GM21786 (cell line): ENCODE data around the gene THAP4.
"Not testable (repeated sequence)": the region's sequence is repeated elsewhere in the genome, so short reads cannot be mapped to it uniquely, and the experiment has no call there.

Source experiments
- ATAC-seq: cut with Tn5 transposase; IDR thresholded peaks from one replicate; pipeline ENCODE4 v1.9.1; 2021; ENCODE audit not compliant: unreplicated experiment

Gene THAP4

DNA sequence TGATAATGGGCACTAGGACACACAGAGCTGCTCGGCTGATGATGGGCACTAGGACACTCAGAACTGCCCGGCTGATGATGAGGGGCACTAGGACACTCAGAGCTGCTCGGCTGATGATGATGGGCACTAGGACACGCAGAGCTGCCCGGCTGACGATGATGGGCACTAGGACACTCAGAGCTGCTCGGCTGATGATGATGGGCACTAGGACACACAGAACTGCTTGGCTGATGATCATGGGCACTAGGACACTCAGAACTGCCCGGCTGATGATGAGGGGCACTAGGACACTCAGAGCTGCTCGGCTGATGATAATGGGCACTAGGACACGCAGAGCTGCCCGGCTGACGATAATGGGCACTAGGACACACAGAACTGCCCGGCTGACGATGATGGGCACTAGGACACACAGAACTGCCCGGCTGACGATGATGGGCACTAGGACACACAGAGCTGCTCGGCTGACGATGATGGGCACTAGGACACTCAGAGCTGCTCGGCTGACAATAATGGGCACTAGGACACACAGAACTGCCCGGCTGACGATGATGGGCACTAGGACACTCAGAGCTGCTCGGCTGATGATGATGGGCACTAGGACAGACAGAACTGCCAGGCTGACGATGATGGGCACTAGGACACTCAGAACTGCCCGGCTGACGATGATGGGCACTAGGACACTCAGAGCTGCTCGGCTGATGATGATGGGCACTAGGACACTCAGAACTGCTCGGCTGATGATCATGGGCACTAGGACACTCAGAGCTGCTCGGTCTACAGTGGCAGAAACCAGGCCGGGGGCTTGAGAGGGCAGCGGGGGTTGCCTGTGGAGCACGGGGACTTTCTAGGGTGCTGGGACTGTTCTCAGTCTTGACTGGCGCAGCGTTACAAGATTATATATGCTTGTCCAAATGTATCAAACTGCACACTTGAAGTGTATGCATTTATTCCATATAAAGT lies 46.2 kb downstream of the THAP4 start:
- ATAC-seq: not testable (repeated sequence)

DNA sequence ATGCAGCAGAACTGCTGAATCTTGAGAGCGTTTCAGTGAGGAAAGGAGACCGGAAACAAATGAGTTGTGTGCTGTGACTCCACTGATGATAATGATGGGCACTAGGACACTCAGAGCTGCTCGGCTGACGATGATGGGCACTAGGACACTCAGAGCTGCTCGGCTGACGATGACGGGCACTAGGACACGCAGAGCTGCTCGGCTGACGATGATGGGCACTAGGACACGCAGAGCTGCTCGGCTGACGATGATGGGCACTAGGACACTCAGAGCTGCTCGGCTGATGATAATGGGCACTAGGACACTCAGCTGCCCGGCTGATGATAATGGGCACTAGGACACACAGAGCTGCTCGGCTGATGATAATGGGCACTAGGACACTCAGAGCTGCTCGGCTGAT lies 47.1 kb downstream of the THAP4 start:
- ATAC-seq: not testable (repeated sequence)

DNA sequence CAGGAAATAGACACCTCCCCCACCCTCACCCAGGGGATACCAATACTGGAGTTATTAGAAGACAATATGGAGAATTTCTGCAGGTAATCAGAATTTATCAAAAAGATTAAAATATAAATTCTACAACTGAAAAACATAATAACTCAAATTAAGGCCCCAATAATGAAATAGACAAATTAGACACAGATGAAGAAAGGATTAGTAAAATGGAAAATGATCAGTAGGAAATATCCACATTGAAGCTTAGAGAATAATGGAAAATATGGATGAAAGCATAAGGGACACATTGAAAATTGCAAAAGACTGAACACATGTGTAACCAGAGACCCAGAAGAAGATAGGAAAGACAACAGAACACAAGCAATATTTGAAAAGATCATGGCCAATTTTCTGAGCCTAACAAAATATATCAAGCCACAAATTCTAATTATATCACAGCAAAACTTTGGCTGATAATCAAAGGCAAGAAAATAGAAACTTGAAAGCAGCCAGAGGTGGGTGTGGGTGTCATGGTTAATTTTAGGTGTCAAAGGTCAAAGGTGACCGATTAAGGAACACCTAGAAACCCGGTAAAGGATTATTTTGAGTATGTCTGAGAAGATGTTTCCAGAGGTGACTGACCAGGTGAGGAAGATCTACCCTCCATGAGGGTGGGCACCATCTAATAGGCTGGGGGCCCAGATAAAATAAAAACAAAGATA lies 50.2 kb downstream of the THAP4 start:
- no peak for ATAC-seq

DNA sequence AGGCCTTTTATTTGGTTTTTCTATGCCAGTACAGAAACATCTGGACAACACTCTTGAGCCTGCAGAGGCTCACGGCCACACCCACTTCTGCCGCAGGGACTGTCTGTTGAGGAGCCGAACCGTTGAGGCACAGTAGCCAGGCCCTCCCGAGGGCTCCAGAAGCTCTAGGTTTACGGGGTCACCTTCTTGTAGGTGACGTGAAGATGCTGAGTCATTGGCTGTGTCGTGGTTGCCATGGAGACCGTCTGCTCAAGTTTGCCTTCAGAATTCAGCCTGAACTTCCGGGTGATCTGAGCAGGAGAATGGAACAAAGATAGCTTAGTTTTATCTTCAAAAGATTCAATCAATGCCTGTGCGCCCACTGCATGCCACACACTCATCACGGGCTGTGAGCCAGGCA lies 52.5 kb downstream of the THAP4 start:
- no peak for ATAC-seq

DNA sequence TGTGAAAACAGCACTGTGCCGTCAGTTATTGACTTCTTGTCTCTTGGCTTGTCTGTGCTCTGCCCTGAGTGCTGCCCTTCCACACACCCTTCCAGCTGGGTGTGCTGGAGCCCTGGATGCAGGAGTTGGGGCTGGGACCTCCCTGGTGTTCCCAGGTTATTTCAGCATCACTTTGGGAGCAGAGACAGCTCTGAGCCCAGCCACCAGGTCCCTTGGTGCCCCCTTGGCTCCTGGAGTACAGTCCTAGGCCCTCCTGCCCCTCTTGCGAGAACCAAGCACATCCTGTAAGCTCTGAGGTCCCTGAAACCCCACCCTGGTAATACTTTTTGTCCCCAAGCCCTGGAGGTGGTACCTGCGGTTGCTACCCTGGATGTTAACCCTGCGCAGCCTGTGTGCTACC lies 54.2 kb downstream of the THAP4 start:
- ATAC-seq: no peak

DNA sequence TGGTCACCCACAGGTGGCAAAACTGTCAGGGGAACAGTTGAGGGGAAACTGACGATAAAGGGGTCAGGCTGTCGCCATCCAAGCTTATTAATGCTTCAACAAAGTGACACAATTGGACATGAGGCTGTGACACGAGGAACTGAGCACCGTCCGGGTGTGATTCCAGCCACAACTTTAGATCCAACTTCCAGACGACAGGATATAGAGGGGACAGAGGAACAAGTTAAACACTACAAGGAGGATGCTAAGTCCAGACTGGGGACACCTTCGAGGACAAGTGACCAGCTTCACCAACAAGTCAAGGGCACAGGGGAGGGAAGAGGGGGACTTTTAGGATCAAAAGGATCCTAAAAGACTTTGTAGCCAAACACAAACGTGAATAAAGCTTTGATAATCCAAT lies 54.6 kb downstream of the THAP4 start:
- ATAC-seq: no peak

DNA sequence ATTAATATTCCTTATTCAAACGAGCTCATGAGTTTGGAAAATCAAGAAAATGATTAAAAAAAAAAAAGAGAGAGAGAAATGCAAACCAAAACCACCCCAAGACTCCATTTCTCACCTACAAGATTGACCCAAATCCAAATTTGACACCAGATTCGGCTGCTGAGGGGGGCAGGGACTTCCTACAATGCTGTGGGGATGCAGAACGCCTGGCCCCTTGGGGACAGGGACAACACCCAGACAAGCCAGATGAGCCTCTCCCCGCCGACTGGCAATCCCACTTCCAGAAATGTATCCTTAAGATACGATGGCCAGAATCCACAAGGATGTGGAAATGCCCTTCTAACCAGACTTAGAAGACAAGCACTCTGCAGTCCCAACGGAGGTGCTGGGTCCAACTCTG lies 57.7 kb downstream of the THAP4 start:
- ATAC-seq: no peak

DNA sequence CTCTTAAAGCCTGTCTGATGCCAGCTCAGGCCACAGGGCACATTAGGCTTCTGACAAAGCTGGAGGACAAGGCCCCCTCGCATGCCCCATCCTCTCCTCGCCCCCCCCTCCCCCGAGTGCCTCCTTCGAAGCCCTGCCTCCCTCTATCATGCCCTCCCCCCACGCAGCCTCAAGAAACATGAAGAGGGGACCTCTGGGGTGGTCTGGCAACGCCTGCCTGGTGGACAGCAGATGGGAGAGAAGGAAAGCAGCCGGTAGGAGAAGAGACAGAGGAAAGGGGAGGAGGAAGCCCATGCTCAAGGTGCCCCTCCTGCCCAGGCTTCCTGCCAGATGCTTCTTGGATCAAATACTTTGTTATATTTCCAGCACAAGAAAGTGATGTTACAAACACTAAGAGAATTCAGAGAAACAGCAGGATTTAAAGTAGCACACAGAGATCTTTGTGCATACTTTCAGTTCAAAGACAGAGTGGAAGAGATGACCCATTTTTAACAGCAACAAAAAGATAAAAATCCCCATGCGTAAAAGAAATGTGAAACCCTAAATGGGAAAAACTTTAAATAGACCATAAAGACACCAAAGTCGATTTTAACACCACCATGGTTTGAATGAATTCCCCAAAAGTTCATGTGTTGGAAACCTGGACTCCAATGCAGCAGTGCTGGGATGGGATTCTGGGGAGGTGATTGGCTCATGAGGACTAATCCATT lies 59.4 kb downstream of the THAP4 start:
- no peak for ATAC-seq

DNA sequence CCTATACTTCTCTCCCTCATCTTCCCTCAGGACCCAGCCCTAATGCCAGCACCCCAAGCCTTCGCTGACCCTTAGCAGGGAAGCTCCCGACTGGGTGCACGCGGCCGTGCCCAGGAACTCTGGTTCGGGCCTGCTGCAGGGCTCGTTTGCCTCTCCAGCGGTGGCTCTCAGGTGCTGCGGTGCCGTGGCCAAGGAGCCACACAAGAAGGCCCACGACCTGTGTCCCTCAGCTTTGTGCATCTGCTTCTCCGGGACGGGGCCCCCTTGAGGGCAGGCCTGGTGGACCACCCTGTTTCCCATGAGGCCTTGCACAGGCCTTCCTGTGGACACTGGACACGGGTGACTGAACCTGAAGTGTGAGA lies 60.7 kb downstream of the THAP4 start:
- no peak for ATAC-seq

DNA sequence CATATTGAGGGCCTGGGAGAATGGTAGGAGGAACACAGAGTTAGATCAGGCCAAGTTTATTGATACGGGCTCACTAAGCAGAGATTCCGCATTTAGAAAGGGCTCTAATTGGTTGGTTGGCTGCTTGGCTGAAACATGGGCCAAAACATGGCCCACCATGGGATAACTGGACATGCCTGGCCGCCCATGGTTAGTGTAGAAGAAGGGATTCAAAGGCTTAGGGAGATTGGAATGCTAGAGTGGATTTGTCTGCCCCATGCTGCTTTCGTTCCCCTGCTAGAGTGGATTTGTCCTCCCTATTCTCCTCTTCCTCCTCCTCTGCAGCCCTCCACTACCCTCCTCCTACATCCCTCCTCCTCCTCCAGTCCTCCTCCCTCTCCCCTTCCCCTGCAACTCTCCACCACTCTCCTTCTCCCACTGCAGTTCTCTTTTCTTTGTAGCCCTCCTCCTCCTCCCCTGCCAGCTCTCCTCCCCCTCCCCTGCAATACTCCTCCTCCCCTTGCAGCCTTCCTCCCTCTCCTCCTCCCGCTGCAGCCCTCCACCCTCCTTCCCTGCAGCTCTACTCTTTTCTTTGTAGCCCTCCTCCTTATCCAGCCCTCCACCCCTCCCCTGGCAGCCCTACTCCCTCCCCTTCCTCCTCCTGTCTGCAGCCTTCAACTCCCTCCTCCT lies 61.2 kb downstream of the THAP4 start:
- no peak for ATAC-seq

DNA sequence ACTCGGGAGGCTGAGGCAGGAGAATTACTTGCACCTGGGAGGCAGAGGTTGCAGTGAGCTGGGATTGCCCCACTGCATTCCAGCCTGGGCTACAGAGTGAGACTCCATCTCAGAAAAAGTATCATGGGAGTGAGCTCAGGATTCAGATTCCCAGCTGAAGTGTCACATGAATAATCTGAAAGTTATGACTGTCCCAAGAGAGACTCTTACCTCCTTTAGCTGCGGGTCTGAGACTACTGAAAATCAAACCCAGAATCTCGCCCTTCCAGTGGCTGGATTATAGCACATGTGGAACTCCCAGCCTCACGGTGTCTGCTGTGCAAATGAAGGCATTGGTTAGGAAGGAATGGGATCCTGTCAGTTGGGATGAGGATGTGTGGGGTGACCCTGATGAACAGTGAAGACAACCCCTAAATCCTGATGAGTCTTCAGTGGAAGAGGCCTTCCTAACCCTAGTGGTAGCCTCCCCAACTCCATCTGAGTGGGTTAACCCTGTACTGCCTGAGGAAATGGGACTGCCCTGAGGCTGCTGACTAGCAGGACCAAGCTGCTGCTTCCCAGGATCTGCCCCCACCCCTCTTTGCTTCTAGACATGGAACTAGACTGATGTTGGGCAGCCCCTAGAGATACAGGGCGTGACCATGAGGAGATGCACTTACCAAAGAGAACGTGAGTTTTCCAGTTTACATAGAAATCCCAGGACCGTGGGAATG lies 61.9 kb downstream of the THAP4 start:
- ATAC-seq: no peak

DNA sequence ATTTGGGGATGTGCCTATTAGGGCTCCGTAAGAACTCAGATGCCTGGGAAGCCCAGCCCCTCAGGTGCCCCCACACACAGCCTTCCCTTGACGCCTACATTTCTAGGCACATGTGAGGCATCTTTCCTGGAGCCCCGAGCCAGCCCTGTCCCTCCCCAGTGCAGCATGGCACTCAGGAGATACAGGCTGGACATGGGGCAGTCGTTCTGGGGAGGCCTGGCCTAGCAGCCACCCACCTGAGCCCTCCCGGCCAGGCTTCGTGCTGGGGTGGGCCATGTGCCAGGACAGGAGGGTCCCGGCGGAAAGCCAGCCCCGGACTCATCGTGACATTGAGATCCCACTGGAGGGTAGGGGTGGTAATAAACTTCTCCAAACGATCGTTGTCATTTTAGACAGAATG lies 63.2 kb downstream of the THAP4 start:
- ATAC-seq: no peak

DNA sequence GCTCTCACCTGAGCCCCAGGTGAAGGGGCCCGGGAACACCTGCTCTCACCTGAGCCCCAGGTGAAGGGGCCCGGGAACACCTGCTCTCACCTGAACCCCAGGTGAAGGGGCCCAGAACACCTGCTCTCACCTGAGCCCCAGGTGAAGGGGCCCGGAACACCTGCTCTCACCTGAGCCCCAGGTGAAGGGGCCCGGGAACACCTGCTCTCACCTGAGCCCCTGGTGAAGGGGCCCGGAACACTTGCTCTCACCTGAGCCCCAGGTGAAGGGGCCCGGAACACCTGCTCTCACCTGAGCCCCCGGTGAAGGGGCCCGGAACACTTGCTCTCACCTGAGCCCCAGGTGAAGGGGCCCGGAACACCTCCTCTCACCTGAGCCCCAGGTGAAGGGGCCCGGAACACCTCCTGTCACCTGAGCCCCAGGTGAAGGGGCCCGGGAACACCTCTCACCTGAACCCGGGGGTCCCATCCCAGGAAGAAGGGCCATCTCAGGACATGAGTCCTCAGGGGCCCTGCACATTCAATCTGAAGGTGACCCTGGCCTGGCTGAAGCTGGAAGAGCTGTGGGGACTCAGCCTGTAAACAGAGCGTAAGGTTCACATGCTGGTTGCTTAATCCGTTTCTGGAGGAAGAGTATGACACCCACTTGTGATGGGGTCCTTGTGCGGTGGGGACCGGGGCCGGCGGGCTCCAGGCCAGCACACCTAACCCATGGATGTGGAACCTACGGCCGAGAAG lies 63.9 kb downstream of the THAP4 start:
- ATAC-seq: not testable (repeated sequence)

DNA sequence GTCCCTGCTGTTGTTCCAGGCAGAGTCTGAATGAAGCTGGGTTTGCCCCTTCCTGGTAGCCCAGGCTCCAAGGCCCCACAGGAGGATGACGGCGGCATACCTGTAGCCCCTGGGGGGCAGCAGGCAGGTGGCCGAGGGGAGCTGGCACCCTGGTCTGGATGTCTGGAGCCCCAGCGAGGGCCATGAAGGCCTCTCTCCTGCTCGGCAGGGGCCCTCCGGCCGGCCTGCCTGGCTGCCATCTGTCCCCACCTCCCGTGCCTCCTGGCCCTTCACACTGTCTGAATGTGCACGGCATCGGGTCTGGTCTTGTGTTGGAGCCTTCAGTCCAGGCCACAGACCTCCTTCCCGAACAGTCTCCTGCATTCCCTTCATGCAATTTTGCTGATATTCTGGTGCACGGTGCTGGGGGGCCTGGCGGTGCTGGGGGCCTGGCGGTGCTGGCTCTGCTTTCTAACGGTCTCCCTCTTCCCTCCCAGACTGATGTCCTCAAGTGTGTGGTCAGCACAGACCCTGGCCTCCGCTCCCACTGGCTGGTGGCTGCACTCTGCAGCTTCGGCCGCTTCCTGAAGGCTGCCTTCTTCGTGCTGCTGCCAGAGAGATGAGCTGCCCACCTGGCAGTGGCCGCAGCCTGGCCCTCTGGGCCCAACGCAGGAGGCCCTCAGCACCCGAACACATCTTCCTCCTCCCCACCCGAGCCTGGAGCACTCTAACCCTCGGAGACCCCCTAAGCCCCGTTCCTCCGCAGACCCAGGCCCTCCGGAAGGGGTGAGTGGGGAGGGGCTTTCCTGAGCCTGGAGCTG lies 64.9 kb downstream of the THAP4 start:
- ATAC-seq: no peak

DNA sequence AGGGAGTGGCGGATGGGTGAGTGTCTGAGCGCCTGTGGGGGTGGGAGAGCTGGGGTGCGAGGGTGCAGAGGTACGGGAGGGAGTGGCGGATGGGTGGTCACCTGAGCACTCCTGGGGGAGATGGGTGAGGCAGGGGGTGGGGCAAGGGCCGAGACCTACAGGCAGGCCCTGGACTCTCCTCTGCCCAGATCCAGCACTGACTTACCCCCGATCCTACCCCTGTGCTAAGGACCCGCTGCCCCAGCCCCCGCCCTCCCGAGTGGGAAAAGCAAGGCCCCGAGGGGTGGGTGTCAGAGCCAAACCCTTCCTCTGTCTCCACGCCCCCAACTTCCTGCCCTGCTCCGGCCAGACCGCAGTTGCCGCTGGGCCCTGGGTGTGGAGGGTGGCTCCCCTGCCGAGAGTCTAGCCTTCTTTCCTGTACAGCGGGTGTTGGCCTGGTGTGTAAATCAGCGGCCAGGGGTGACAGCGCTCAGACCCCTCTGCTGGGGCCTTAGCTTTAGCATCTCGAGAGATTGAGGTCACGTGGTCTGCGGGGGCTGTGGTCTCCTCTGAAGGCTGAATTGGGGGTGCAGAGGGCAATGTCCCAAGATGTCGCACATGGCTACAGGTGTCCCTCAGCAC lies 65.9 kb downstream of the THAP4 start:
- no peak for ATAC-seq

DNA sequence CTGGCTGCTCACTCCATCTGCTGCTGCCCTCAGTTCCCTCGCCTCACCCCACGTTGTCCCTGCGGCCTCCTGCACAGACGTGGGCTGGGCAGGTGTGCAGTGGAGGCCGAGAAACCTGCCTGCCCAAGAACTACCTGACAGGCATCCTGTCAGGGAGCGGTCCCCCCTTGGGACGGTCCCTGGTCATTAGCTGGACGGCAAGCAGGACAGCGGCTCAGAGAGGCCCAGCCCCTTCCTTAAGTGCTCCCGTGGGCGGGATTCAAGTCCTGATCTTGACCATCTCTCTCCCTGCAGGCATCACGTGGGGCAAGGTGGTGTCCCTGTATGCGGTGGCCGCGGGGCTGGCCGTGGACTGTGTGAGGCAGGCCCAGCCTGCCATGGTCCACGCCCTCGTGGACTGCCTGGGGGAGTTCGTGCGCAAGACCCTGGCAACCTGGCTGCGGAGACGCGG lies 67.1 kb downstream of the THAP4 start:
- ATAC-seq: no peak

DNA sequence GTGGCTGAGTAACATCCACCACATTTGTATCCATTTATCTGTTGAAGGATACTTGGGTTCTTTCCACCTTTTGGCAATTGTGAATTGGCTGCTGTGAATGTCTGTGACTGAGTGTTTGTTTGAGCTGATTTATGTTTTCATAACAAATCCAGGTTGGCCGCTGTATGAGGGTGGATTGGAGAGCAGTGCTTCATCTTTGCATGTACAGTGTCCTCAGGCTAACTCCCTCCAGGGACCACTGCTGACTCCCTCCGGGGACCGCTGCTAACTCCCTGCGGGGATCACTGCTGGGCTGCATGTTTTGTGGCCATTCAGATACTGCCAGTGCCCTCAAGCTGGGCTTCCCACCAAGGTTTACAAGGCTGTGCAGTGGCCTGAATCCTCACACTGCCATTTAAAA lies 68.2 kb downstream of the THAP4 start:
- no peak for ATAC-seq

DNA sequence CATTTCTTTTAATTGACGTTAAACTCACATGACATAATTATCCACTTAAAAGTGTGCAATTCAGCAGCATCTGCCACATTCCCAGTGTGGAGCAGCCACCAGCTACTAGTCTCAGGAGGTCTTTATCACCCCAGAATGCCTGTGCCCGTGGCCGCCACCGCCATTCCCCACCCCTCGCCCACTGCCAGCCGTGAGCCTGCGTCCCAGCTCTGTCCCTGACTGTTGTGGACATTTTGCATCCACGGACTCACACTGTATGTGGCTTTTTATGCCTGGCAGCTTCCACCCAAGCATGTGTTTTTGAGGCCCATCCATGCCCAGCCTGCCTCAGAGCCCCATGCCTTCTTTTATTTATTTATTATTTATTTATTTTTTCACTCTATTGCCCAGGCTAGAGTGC lies 69.2 kb downstream of the THAP4 start:
- ATAC-seq: no peak

DNA sequence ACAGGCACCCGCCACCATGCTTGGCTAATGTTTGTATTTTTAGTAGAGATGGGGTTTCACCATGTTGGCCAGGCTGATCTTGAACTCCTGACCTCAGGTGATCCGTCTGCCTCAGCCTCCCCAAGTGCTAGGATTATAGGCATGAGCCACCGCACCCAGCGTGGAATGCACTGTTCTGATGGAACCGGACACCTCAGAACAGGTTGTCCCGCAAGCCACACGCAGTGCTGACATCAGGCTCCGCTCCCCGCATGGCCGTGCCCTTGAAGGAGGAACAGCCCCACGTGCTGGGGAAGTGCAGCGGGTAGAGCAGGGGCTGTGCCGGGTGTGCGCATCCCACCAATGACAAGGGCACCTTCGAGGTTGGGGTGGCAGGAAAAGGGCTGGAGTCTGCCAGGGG lies 69.7 kb downstream of the THAP4 start:
- not testable (repeated sequence) for ATAC-seq
